GM19328 (cell line): ENCODE results near the gene TRPC4AP.

ENCODE experiments used
- ATAC-seq: cut with Tn5 transposase; IDR thresholded peaks from one replicate; pipeline ENCODE4 v1.9.1; 2021; ENCODE audit warnings: mild to moderate bottlenecking, moderate library complexity; ENCODE audit not compliant: unreplicated experiment

TRPC4AP gene

GRCh38 chr20:35017099-35017835 is 75.3 kb downstream of the TRPC4AP start:
- ATAC-seq, result no peak

GRCh38 chr20:35015863-35016193 is 76.8 kb downstream of the TRPC4AP start:
- no peak for ATAC-seq

- no peak for ATAC-seq
These were observed 78.1 kb downstream of the TRPC4AP start for GRCh38 chr20:35014537-35014936.

- ATAC-seq, result no peak
These were observed 78.9 kb downstream of the TRPC4AP start for GRCh38 chr20:35013421-35014411.

- ATAC-seq, result no peak
These were observed 80.2 kb downstream of the TRPC4AP start for GRCh38 chr20:35012227-35013069.

GRCh38 chr20:35011589-35012226 is 80.9 kb downstream of the TRPC4AP start:
- ATAC-seq, result no peak

- no peak for ATAC-seq
These were observed 82.0 kb downstream of the TRPC4AP start for GRCh38 chr20:35010405-35011192.

GRCh38 chr20:35009665-35010328 is 82.8 kb downstream of the TRPC4AP start:
- no peak for ATAC-seq

GRCh38 chr20:35008411-35009342 is 83.9 kb downstream of the TRPC4AP start:
- no peak for ATAC-seq

GRCh38 chr20:35007891-35008290 is 84.7 kb downstream of the TRPC4AP start:
- ATAC-seq, result no peak

- no peak for ATAC-seq
These were observed 85.2 kb downstream of the TRPC4AP start for GRCh38 chr20:35007413-35007812.

GRCh38 chr20:35006531-35006971 is 86.1 kb downstream of the TRPC4AP start:
- no peak for ATAC-seq

GRCh38 chr20:35006009-35006408 is 86.6 kb downstream of the TRPC4AP start:
- no peak for ATAC-seq

- ATAC-seq, result no peak
These were observed 87.1 kb downstream of the TRPC4AP start for GRCh38 chr20:35005463-35005961.

- ATAC-seq, result no peak
These were observed 87.7 kb downstream of the TRPC4AP start for GRCh38 chr20:35004749-35005462.

- ATAC-seq, result no peak
These were observed 88.4 kb downstream of the TRPC4AP start for GRCh38 chr20:35004051-35004725.
